ENCODE results near the gene TSPAN13. TPM values are rescaled to one million over a fixed set of nuclear protein-coding genes. Genes with fewer than 3 reads are reported as not detected.

TSPAN13 gene
- total and polyA plus RNA-seq, 2 of the 8 experiments (the other 6 are each of a cell fraction or from before 2014, with no cell fraction given), result 15.3 to 28.1 TPM

GRCh38 chr7:16730937-16731336 is 22.6 kb upstream of the TSPAN13 start:
- no peak overlapping the region for H3K18ac ChIP-seq (ENCODE audit: extremely low read depth, low read length)
- no peaks in the 10 kb centered on the region for H3K27me3 ChIP-seq (replicated peaks in 1 of 4; ENCODE audit: control insufficient read depth in 3 of 4, extremely low read depth in 1 of 4, insufficient read depth in 3 of 4, low read length in 3 of 4)
- DNase-seq (ENCODE audit: low read depth in 1 of 2, low spot score in 2 of 2) (no peak), FAIRE-seq (no peak)
- no peaks in the 10 kb centered on the region; the same call in 1 of the 2 replicates for H3K23me2 ChIP-seq (ENCODE audit: low read depth, low read length)
- H3K36me3 ChIP-seq (ENCODE audit: control insufficient read depth in 2 of 4, insufficient read depth in 4 of 4, low read length in 3 of 4), result no peaks in the 10 kb centered on the region
- H2BK120ac ChIP-seq (replicated peaks; ENCODE audit: low read depth, low read length), result no peak overlapping the region
- H3K79me2 ChIP-seq (ENCODE audit: control insufficient read depth in 1 of 2, insufficient read depth in 2 of 2, low read length in 2 of 2), result no peaks in the 10 kb centered on the region
- ChIA-PET POLR2A (ENCODE audit: partially characterized antibody) (no interaction called here), CTCF (ENCODE audit: partially characterized antibody) (interaction anchor here (1.5 kb wide), 1 partner anchor 13 kb away, joined by 3 read pairs; no protein-coding TSS in a partner anchor)
- H3K9ac ChIP-seq (replicated peaks in 1 of 4; ENCODE audit: extremely low read depth in 1 of 4, low read depth in 3 of 4, low read length in 3 of 4), result no peak overlapping the region
- no peaks in the 10 kb centered on the region for H4K20me1 ChIP-seq (replicated peaks in 1 of 2; ENCODE audit: control insufficient read depth in 1 of 2, insufficient read depth in 2 of 2, low read length in 2 of 2)
- no peak overlapping the region for H3K4ac ChIP-seq (replicated peaks; ENCODE audit: insufficient read length, low read depth, low read length)
- H2BK20ac ChIP-seq (ENCODE audit: low read length), result no peak overlapping the region
- no peak overlapping the region for H3K4me3 ChIP-seq (ENCODE audit: extremely low read depth in 1 of 4, insufficient read depth in 2 of 4, low read depth in 3 of 4, low read length in 4 of 4)
- H2BK5ac ChIP-seq (ENCODE audit: low read depth, low read length), result no peak overlapping the region
- no peak overlapping the region for H2AFZ ChIP-seq (ENCODE audit: low read length)
- H4K91ac ChIP-seq (replicated peaks; ENCODE audit: insufficient read length, low read length), result no peak overlapping the region
- no peaks in the 10 kb centered on the region; a peak in 1 of 7 replicates for H3K4me1 ChIP-seq (replicated peaks in 1 of 4; ENCODE audit: control insufficient read depth in 3 of 4, insufficient read depth in 4 of 4, low read length in 3 of 4)
- H3K27ac ChIP-seq (ENCODE audit: low read depth, low read length), result no peak overlapping the region
- 76% methylated on average over 3 of the region's 3 CpGs; no CpG with 5 or more reads in 1 of the 2 experiments for WGBS, 2 experiments (ENCODE audit: extremely low coverage in 1 of 2, insufficient coverage in 1 of 2, insufficient read length in 1 of 2, insufficient replicate concordance in 2 of 2, low coverage in 1 of 2, low lambda C conversion rate in 2 of 2, missing lambda C conversion rate in 1 of 2)
- no peak overlapping the region for H4K5ac ChIP-seq (ENCODE audit: insufficient read length, low read depth, low read length)
- H3K14ac ChIP-seq (ENCODE audit: insufficient read length), result no peak overlapping the region
- TF ChIP-seq JUN (IDR thresholded peaks at IDR 0.05; ENCODE audit: low read depth, low read length), result no peak
- TF ChIP-seq TAF1 (IDR thresholded peaks at IDR 0.05; ENCODE audit: low read depth, low read length), result no peak
- no peak for TF ChIP-seq SIN3A (conservative IDR thresholded peaks at IDR 0.05 in 1 of 2, IDR thresholded peaks at IDR 0.05 in 1 of 2; ENCODE audit: low read depth in 1 of 2, low read length in 2 of 2)
- TF ChIP-seq CHD2 (IDR thresholded peaks at IDR 0.05; ENCODE audit: low read length), result no peak
- TF ChIP-seq SP4 (IDR thresholded peaks at IDR 0.05; ENCODE audit: low read length), result no peak
- no peak for TF ChIP-seq GABPA (IDR thresholded peaks at IDR 0.05; ENCODE audit: borderline replicate concordance, insufficient read depth, low read length)
- TF ChIP-seq BACH1 (IDR thresholded peaks at IDR 0.05; ENCODE audit: low read length), result no peak
- H3K79me1 ChIP-seq (ENCODE audit: low read depth, low read length), result no peaks in the 10 kb centered on the region
- no peak overlapping the region for H4K8ac ChIP-seq (ENCODE audit: extremely low read depth, insufficient read depth, low read length)
- no peaks in the 10 kb centered on the region for H3K9me3 ChIP-seq (ENCODE audit: insufficient read depth in 2 of 2, low read depth in 1 of 2, low read length in 1 of 2)
- H2BK15ac ChIP-seq (ENCODE audit: low read length), result no peak overlapping the region
- no peak overlapping the region for H3K4me2 ChIP-seq (ENCODE audit: insufficient read depth in 1 of 2, low read depth in 2 of 2, low read length in 2 of 2)
- no peak overlapping the region for H2AK5ac ChIP-seq (ENCODE audit: low read depth, low read length)
- no peak overlapping the region for H2BK12ac ChIP-seq (ENCODE audit: low read depth, low read length)
- no peak overlapping the region for H3K56ac ChIP-seq (replicated peaks; ENCODE audit: insufficient read length, low read depth, low read length)
- H3K23ac ChIP-seq (ENCODE audit: insufficient read length), result no peak overlapping the region
